Activated naive CD8-positive, alpha-beta T cell treated with anti-CD3 and anti-CD28 coated beads for 36 hours (primary cell): ENCODE data around the gene SLX1B. TPM values are rescaled to one million over a fixed set of nuclear protein-coding genes. Genes with fewer than 3 reads are reported as not detected.
"Not testable (repeated sequence)": the region's sequence is repeated elsewhere in the genome, so short reads cannot be mapped to it uniquely, and the experiment has no call there.

ENCODE experiments used
- DNase-seq: peaks from one replicate; pipeline ENCODE4 v3.0.0; 2021
- H3K27ac Mint-ChIP-seq: one replicate; pipeline ENCODE4 v1.8.0; 2022; ENCODE audit warnings: mild to moderate bottlenecking, moderate library complexity, mixed read lengths
- H3K27me3 Mint-ChIP-seq: one replicate; pipeline ENCODE4 v1.8.0; 2022; ENCODE audit warnings: mild to moderate bottlenecking, mixed read lengths
- H3K36me3 Mint-ChIP-seq: one replicate; pipeline ENCODE4 v1.8.0; 2021; ENCODE audit warnings: mild to moderate bottlenecking, mixed read lengths
- H3K4me1 Mint-ChIP-seq: one replicate; pipeline ENCODE4 v1.8.0; 2021; ENCODE audit warnings: mixed read lengths
- H3K4me3 Mint-ChIP-seq: one replicate; pipeline ENCODE4 v1.8.0; 2022; ENCODE audit warnings: mild to moderate bottlenecking, moderate library complexity, mixed read lengths
- H3K9me3 Mint-ChIP-seq: one replicate; pipeline ENCODE4 v1.8.0; 2022; ENCODE audit warnings: mixed read lengths
- total RNA-seq, 2 experiments: library from RNA; stranded (reverse); gene quantifications; one replicate each; pipeline ENCODE4 v1.2.3, GENCODE V29; 2021

SLX1B gene
- total RNA-seq, result 10 to 100 TPM; 67.1 to 67.3 TPM

DNA sequence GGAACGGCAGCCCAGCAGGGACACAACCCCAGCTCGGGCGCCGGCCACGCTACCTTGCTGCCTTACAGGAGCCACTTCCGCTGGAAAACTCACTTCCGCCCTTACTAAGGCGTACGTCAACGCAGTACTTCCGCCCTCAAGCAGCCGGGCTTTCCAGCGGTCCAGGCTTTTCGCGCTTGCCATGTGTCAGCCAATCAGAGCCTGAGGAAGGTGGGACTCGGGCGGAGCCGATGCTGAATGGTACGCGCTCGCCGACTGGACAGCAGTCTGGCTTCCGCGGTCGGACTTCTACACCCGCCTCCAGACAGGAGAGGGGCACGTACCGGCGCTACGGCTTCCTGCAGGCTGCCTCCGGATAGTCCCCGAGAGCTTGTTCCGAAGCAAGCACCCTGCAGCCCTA, at the start of gene SLX1B, which contains the start of gene BOLA2:
SLX1B (plus strand) TSS at position 265 of the 400 bp plus-strand sequence.
BOLA2 (minus strand) TSS at position 83 of the 400 bp plus-strand sequence. CDS start 98 bp downstream, outside the sequence.
- not testable (repeated sequence) for H3K27ac Mint-ChIP-seq, H3K27me3 Mint-ChIP-seq, H3K4me1 Mint-ChIP-seq, DNase-seq, H3K36me3 Mint-ChIP-seq, H3K9me3 Mint-ChIP-seq, H3K4me3 Mint-ChIP-seq

DNA sequence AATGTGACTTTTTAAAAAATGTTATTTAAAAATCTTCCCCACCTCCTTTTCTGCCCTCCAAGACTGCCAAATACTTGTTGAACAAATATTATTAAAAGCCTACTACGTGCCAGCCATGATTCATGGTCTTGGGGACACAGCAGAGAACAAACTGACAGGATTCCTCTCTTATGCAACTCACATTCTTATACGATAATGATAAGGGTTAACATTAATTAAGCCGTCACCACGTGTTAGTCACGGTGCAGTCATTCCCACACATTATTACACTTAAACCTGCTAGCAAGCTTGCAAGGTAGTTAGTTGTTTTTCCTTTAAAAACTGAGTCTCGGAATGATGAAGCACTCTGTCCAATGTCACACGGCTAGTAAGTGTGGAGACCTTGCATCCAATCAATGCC, 49.1 kb upstream of the SLX1B start:
- H3K4me1 Mint-ChIP-seq, DNase-seq, H3K27me3 Mint-ChIP-seq, H3K36me3 Mint-ChIP-seq, H3K9me3 Mint-ChIP-seq, H3K27ac Mint-ChIP-seq, H3K4me3 Mint-ChIP-seq: not testable (repeated sequence)

DNA sequence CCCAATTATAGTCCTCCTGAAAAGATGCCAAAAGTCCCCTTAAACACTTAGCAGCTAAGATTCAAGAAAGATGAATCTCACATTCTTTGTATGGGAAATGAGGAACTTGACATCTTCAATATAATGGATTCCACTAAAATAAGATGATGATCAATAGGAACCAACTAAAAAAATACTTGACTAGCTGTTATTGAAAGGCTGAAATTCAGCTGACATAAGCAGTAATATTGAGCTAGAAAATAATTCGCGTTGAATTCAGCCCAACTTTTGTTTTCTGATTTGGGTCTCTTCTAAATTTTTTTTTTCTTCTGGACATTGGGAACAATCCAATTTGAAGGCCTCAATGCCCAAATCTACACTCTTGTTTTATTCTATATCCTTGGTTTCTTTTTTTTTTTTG, 30.7 kb upstream of the SLX1B start:
- H3K4me3 Mint-ChIP-seq, H3K27ac Mint-ChIP-seq, H3K27me3 Mint-ChIP-seq, H3K9me3 Mint-ChIP-seq, DNase-seq, H3K4me1 Mint-ChIP-seq, H3K36me3 Mint-ChIP-seq: not testable (repeated sequence)

DNA sequence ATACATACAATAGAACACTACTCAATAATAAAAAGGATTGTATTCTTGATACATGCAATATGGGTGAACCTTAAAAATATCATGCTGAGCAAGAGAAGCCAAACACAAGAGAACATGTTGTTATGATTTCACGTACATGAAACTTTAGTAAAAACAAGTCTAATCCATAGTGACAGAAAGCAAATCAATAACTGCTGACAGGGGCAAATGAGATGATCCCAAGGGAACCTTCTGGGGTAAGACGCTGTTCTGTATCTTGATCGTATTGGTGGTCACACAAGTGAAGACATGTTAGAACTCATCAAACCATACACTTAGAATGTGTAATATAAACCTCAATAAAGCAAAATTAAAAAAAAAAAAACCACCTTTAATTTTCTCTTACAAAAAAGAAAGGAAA, 28.9 kb upstream of the SLX1B start:
- not testable (repeated sequence) for DNase-seq, H3K4me1 Mint-ChIP-seq, H3K4me3 Mint-ChIP-seq, H3K27me3 Mint-ChIP-seq, H3K27ac Mint-ChIP-seq, H3K36me3 Mint-ChIP-seq, H3K9me3 Mint-ChIP-seq

DNA sequence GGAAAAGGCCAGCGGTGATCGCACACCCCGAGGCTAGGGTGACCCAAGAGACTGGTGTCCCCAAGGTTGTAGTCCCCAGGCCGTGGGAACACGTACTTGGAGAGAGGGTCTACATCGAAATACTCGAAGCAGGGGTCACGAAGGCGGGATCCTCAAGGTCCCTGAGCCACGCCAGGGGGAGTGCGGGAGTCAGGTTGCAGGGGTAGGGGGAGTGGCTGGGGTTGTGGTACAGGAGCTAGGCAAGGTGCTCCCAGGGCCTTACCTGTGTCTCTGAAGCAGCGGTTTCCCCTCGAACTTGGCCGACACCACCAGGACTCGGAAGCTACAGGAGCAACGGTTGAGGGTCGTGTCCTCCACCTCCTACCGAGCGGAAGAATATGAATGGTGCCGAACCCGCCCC, 579 bp upstream of the SLX1B start:
- DNase-seq, H3K36me3 Mint-ChIP-seq, H3K4me3 Mint-ChIP-seq, H3K4me1 Mint-ChIP-seq, H3K27me3 Mint-ChIP-seq, H3K9me3 Mint-ChIP-seq, H3K27ac Mint-ChIP-seq: not testable (repeated sequence)

DNA sequence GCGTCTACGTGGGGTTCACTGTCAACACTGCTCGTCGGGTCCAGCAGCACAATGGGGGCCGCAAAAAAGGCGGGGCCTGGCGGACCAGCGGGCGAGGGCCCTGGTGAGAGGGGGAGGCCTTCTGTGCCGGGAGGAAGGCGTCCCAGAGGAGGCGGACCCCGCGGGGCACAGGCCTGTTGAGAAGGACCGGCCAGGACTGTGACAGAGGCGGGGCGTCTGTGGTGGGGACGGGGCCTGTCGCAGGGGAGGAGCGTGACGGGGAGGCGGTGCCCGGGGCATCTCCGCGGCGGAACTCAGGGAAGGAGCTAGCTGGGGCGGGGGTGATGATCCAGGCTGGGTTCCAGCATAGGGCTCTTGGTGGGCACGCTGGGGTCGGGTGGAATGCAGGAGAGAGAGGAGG, 495 bp downstream of the SLX1B start:
- not testable (repeated sequence) for DNase-seq, H3K9me3 Mint-ChIP-seq, H3K27ac Mint-ChIP-seq, H3K4me1 Mint-ChIP-seq, H3K4me3 Mint-ChIP-seq, H3K27me3 Mint-ChIP-seq, H3K36me3 Mint-ChIP-seq

DNA sequence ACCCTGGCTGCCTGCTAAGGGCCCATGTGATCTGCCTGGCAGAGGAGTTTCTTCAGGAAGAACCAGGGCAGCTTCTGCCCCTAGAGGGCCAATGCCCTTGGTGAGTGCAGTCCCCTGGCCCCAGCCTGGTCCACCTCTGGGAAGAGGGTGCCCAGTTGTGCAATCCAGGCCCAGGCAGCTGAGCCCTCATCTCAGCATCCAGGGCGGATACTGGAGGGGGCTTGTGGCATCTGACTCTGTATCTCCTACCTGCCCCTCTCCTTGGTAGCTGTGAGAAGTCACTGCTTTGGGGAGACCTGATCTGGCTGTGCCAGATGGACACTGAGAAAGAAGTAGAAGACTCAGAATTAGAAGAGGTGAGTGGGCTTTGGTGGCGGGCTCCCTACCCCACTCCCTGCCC, 3.3 kb downstream of the SLX1B start:
- not testable (repeated sequence) for H3K36me3 Mint-ChIP-seq, H3K27ac Mint-ChIP-seq, H3K4me1 Mint-ChIP-seq, H3K9me3 Mint-ChIP-seq, DNase-seq, H3K27me3 Mint-ChIP-seq, H3K4me3 Mint-ChIP-seq

DNA sequence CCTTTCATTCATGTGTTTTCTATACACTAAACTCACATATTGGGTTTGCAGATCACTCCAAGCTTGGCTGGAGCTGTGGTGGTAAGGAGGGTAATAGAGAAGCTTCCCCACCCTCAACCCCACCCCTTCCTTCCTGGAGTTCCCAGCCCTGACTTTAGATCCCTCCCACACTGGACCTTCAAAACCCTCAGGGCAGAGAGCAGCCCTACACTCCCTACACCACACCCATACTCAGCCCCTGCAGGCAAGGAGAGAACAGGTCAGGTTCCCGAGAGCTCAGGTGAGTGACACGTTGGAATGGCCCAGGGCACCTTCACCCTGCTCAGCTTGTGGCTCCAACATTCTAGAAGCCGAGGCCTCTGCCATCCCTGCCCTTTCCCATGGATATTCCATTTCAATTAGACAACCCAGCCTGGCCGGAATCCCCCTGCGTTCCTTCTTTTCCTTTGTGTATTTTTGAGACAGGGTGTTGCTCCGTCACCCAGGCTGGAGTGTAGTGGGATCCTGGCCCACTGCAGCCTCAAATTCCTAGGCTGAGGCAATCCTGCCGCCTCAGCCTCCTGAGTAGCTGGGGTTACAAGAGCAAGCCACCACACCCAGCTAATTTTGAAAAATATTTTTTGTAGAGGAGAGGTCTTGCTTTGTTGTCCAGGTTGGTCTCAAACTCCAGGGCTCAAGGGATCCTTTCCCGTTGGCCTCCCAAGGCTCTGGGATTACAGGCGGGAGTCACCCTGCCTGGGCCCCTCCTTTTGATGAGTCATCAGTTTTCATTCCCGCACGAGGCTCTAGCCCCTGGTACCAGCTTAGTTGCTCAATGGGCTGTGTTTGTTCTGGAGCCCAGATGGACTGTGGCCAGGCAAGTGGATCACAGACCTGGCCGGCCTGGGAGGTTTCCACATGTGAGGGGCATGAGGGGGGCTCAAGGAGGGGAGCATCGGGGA, 5.6 kb downstream of the SLX1B start, which contains the start of gene SULT1A4:
SULT1A4 (plus strand) TSS at position 208 of the 941 bp plus-strand sequence. CDS start 1,473 bp downstream, outside the sequence.
- H3K4me3 Mint-ChIP-seq, H3K27ac Mint-ChIP-seq, DNase-seq, H3K36me3 Mint-ChIP-seq, H3K9me3 Mint-ChIP-seq, H3K4me1 Mint-ChIP-seq, H3K27me3 Mint-ChIP-seq: not testable (repeated sequence)

DNA sequence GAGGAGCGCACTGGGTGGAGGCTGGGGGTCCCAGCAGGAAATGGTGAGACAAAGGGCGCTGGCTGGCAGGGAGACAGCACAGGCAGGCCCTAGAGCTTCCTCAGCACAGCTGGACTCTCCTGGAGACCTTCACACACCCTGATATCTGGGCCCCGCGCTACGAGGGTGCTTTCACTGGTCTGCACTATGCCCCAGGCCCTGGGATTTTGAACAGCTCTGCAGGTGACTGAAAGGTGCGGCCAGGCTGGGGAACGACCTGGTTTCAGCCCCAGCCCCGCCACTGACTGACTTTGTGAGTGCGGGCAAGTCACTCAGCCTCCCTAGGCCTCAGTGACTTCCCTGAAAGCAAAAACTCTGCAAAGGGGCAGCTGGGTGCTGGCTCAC, 6.3 kb downstream of the SLX1B start:
- H3K9me3 Mint-ChIP-seq, H3K36me3 Mint-ChIP-seq, H3K4me1 Mint-ChIP-seq, H3K27me3 Mint-ChIP-seq, H3K27ac Mint-ChIP-seq, H3K4me3 Mint-ChIP-seq, DNase-seq: not testable (repeated sequence)

DNA sequence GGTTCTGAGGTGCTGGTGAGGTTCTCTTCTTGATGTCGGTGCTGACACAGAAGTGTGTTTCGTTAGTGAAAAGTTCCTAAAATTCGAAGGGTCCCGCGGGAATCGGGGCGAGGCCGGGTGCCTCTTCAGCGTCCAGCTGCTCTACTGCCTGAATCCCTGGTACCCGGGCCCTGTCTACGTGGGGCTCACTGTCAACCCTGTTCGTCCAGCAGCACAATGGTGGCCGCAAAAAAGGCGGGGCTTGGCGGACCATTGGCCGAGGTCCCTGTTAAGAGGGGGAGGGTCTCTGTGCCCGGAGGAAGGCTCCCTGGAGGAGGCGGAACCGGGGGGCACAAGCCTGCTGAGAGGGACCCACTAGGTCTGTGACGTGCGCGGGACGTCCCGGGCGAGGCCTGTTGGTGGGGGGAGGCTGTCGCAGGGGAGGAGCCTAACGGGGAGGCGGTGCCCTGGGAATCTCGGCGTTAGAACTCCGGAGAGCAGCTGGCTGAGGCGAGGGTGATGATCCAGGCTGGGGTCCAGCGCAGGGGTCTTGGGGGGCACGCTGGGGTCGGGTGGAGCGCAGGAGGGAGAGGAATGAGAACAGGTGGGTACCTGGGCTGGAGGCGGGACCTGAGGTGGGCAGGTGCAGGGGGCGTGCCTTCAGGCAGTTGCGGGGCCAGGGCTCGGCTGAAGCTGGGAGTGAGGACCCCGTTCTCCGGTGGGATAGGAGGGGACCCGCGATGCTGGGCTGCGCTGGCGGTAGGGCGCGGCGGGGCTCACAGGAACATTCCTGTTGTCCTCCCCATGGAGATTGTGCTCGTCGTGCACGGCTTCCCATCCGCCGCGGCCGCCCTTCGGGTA, 11.9 kb downstream of the SLX1B start:
- H3K27me3 Mint-ChIP-seq, DNase-seq, H3K4me3 Mint-ChIP-seq, H3K27ac Mint-ChIP-seq, H3K36me3 Mint-ChIP-seq, H3K4me1 Mint-ChIP-seq, H3K9me3 Mint-ChIP-seq: not testable (repeated sequence)

DNA sequence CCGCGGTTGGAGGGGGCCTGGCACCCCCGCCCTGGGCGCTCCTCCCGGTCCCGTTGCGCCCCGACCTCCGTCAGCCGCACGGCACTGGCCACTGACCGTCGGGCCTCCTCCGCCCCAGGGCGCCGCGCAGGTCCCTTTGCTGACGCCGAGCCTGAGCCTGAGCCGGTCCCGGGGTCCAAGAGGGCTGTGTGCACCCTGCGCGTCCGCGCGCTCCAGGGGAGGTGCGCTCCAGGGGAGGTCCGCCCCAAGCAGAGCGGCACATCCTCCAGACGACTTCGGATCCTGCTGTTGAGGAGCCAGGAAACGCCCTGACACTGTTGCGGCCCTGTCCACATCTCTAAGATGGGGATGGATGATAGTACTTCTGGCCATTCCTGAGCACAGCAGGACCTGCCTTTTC, 12.6 kb downstream of the SLX1B start:
- not testable (repeated sequence) for H3K4me1 Mint-ChIP-seq, H3K27me3 Mint-ChIP-seq, H3K4me3 Mint-ChIP-seq, H3K9me3 Mint-ChIP-seq, H3K36me3 Mint-ChIP-seq, DNase-seq, H3K27ac Mint-ChIP-seq

DNA sequence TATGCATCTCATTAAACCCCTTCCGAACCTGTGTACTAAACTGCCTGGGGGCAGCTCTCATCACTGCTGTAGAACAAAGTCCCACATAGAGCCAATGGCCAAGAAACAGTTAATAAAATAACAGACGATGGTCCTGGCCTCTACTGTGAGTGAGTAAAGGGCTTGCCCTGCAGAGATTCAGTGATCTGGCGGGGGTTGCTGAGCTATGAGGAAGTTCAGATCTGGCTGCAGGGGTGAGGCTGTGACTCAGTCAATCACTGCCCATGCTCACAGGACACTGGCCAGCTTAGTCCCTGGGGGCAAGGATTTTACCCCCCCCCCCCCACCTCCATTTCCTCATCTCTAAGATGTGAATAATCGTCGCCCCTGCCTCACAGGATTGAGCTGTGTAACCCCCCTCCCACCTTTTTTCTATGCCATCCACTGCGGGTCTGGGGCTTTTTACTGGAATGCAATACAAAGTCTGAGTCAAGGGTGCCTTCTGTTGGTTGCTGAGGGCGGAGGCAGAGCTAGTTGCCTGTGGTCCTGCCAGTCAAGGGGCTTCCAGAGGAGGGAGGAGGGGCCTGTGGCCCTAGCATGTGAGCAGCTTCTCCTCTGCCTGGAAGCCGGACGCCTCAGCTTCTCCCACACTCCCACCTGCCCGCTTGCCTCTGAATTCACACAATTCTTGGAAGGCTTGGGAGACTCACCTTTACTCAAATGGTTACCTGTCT, 13.5 kb downstream of the SLX1B start:
- H3K27ac Mint-ChIP-seq, DNase-seq, H3K4me3 Mint-ChIP-seq, H3K36me3 Mint-ChIP-seq, H3K4me1 Mint-ChIP-seq, H3K27me3 Mint-ChIP-seq, H3K9me3 Mint-ChIP-seq: not testable (repeated sequence)

DNA sequence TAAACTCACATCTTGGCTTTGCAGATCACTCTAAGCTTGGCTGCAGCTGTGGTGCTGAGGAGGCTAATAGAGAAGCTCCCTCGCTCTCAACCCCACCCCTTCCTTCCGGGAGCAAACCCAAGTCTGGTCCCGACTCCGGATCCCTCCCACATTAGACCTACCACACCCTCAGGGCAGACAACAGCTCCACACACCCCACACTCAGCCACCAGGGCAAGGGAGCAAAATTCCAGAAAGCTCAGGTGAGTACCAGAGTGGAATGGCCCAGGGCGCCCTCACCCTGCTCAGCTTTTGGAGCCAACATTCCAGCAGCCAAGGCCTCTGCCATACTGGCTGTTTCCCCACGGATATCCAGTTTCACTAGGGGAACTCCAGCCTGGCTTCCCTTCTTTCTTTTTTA, 15.3 kb downstream of the SLX1B start:
- not testable (repeated sequence) for H3K36me3 Mint-ChIP-seq, H3K4me3 Mint-ChIP-seq, H3K27ac Mint-ChIP-seq, H3K4me1 Mint-ChIP-seq, H3K9me3 Mint-ChIP-seq, H3K27me3 Mint-ChIP-seq
- DNase-seq, result peak; percentile 15

DNA sequence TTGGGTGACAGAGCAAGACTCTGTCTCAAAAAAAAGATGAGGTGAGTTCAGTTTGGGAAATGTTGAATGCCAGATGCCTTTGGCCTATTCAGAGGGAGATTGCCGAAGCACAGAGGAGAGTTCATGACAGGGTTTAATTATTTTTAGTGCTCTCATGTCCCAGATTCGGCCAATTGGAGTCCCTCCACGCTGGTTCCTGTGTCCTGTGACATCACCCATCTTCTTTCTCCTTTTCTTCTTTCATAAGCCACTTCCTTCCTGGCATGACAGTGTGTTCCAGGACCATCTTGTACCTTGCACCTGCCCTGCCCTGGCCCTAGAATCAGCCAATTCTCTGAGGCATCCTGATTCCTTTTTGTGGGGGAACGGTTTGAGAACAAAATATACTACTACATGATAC, 17.7 kb downstream of the SLX1B start:
- not testable (repeated sequence) for H3K27me3 Mint-ChIP-seq, H3K36me3 Mint-ChIP-seq, H3K4me3 Mint-ChIP-seq, H3K4me1 Mint-ChIP-seq, H3K9me3 Mint-ChIP-seq, DNase-seq, H3K27ac Mint-ChIP-seq

DNA sequence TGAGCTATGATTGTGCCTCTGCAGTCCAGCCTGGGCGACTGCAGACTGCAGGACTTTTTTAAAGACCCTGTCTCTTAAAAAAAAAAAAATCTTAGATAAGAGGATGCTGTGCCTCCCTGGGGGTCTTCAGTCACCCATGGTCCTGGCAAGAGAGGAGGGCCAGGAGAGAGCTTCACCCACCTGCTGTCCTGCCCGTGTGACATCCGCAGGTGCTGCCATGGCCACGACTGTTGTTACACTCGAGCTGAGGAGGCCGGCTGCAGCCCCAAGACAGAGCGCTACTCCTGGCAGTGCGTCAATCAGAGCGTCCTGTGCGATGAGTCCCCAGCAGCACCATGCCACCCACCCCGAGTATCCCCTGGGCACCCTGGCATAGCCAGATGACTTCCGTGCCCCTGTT, 27.9 kb downstream of the SLX1B start:
- H3K27ac Mint-ChIP-seq, H3K4me3 Mint-ChIP-seq, H3K27me3 Mint-ChIP-seq, H3K9me3 Mint-ChIP-seq, H3K4me1 Mint-ChIP-seq, DNase-seq, H3K36me3 Mint-ChIP-seq: not testable (repeated sequence)
